Rectal smooth muscle tissue (tissue), 1 donor: ENCODE results near the gene MYBPC1.
"Not testable (repeated sequence)": the region's sequence is repeated elsewhere in the genome, so short reads cannot be mapped to it uniquely, and the experiment has no call there.

ENCODE experiments used
- H3K27ac ChIP-seq: one replicate; pipeline ENCODE4 v1.7.0; 2013; ENCODE audit warnings: low read depth, low read length, inconsistent platforms
- H3K27me3 ChIP-seq: one replicate; pipeline ENCODE4 v1.7.0; 2013; ENCODE audit warnings: low read length; ENCODE audit not compliant: control insufficient read depth, insufficient read depth
- H3K36me3 ChIP-seq: one replicate; pipeline ENCODE4 v1.7.0; 2013; ENCODE audit warnings: low read length; ENCODE audit not compliant: control insufficient read depth, insufficient read depth
- H3K4me1 ChIP-seq: one replicate; pipeline ENCODE4 v1.7.0; 2013; ENCODE audit warnings: low read length; ENCODE audit not compliant: control insufficient read depth, insufficient read depth
- H3K4me3 ChIP-seq: one replicate; pipeline ENCODE4 v1.7.0; 2013; ENCODE audit warnings: low read length
- H3K9ac ChIP-seq: one replicate; pipeline ENCODE4 v1.7.0; 2013; ENCODE audit warnings: low read length

Gene MYBPC1

GRCh38 chr12:101707131-101707782 is 112.5 kb downstream of the MYBPC1 start:
- Histone ChIP-seq H3K27me3 (no peaks in the 10 kb centered on the region), H3K27ac (no peak overlapping the region), H3K36me3 (no peaks in the 10 kb centered on the region), H3K9ac (no peak overlapping the region), H3K4me1 (no peaks in the 10 kb centered on the region), H3K4me3 (no peak overlapping the region)

- H3K9ac ChIP-seq: no peak overlapping the region
- H3K4me3 ChIP-seq: no peak overlapping the region
- no peaks in the 10 kb centered on the region for H3K27me3 ChIP-seq
- H3K36me3 ChIP-seq: no peaks in the 10 kb centered on the region
- H3K4me1 ChIP-seq: no peaks in the 10 kb centered on the region
- H3K27ac ChIP-seq: no peak overlapping the region
These were observed 115.5 kb downstream of the MYBPC1 start for GRCh38 chr12:101710288-101710687.

GRCh38 chr12:101713059-101713682 is 118.4 kb downstream of the MYBPC1 start:
- Histone ChIP-seq H3K4me3 (no peak overlapping the region), H3K27ac (no peak overlapping the region), H3K4me1 (no peaks in the 10 kb centered on the region), H3K9ac (no peak overlapping the region), H3K36me3 (no peaks in the 10 kb centered on the region), H3K27me3 (no peaks in the 10 kb centered on the region)

- no peak overlapping the region for H3K27ac ChIP-seq
- H3K27me3 ChIP-seq: no peaks in the 10 kb centered on the region
- no peaks in the 10 kb centered on the region for H3K36me3 ChIP-seq
- H3K4me1 ChIP-seq: no peaks in the 10 kb centered on the region
- no peak overlapping the region for H3K4me3 ChIP-seq
- no peak overlapping the region for H3K9ac ChIP-seq
These were observed 119.2 kb downstream of the MYBPC1 start for GRCh38 chr12:101713930-101714329.

- H3K36me3 ChIP-seq: no peaks in the 10 kb centered on the region
These were observed 120.2 kb downstream of the MYBPC1 start for GRCh38 chr12:101714877-101715444.

GRCh38 chr12:101719566-101719965 is 124.8 kb downstream of the MYBPC1 start:
- Histone ChIP-seq H3K36me3 (no peaks in the 10 kb centered on the region), H3K9ac (no peak overlapping the region), H3K27ac (no peak overlapping the region), H3K4me1 (no peaks in the 10 kb centered on the region), H3K4me3 (no peak overlapping the region), H3K27me3 (no peaks in the 10 kb centered on the region)

More at GRCh38 chr12:101714877-101715444, 120.2 kb downstream of the MYBPC1 start:
- no peak overlapping the region for H3K27ac ChIP-seq
- no peaks in the 10 kb centered on the region for H3K4me1 ChIP-seq
- no peak overlapping the region for H3K9ac ChIP-seq
- no peak overlapping the region for H3K4me3 ChIP-seq
- H3K27me3 ChIP-seq: no peaks in the 10 kb centered on the region

- Histone ChIP-seq H3K4me1 (no peaks in the 10 kb centered on the region), H3K36me3 (no peaks in the 10 kb centered on the region), H3K27me3 (no peaks in the 10 kb centered on the region), H3K27ac (no peak overlapping the region), H3K9ac (no peak overlapping the region), H3K4me3 (no peak overlapping the region)
These were observed 125.3 kb downstream of the MYBPC1 start for GRCh38 chr12:101720118-101720517.

GRCh38 chr12:101722392-101722791 is 127.6 kb downstream of the MYBPC1 start:
- Histone ChIP-seq H3K9ac (no peak overlapping the region), H3K27me3 (no peaks in the 10 kb centered on the region), H3K4me1 (no peaks in the 10 kb centered on the region), H3K27ac (no peak overlapping the region), H3K4me3 (no peak overlapping the region), H3K36me3 (no peaks in the 10 kb centered on the region)

- no peak overlapping the region for H3K27ac ChIP-seq
- H3K4me1 ChIP-seq: no peaks in the 10 kb centered on the region
- H3K4me3 ChIP-seq: no peak overlapping the region
- no peaks in the 10 kb centered on the region for H3K27me3 ChIP-seq
- no peaks in the 10 kb centered on the region for H3K36me3 ChIP-seq
- no peak overlapping the region for H3K9ac ChIP-seq
These were observed 132.3 kb downstream of the MYBPC1 start for GRCh38 chr12:101727098-101727497.

GRCh38 chr12:101729842-101730241 is 135.1 kb downstream of the MYBPC1 start:
- Histone ChIP-seq H3K4me3 (no peak overlapping the region), H3K27me3 (no peaks in the 10 kb centered on the region), H3K4me1 (no peaks in the 10 kb centered on the region), H3K27ac (no peak overlapping the region), H3K9ac (no peak overlapping the region), H3K36me3 (peaks cover 3% of the 10 kb centered on the region)

- H3K4me3 ChIP-seq: no peak overlapping the region
- peaks cover 3% of the 10 kb centered on the region for H3K36me3 ChIP-seq
- no peak overlapping the region for H3K9ac ChIP-seq
- no peaks in the 10 kb centered on the region for H3K27me3 ChIP-seq
- H3K4me1 ChIP-seq: no peaks in the 10 kb centered on the region
- H3K27ac ChIP-seq: no peak overlapping the region
These were observed 137.5 kb downstream of the MYBPC1 start for GRCh38 chr12:101732318-101732717.

- H3K36me3 ChIP-seq: peaks cover 3% of the 10 kb centered on the region
- no peaks in the 10 kb centered on the region for H3K27me3 ChIP-seq
- no peak overlapping the region for H3K27ac ChIP-seq
- no peak overlapping the region for H3K9ac ChIP-seq
- no peaks in the 10 kb centered on the region for H3K4me1 ChIP-seq
- H3K4me3 ChIP-seq: no peak overlapping the region
These were observed 138.4 kb downstream of the MYBPC1 start for GRCh38 chr12:101733166-101733565.

- H3K4me3 ChIP-seq, H3K4me1 ChIP-seq, H3K27me3 ChIP-seq, H3K27ac ChIP-seq, H3K9ac ChIP-seq: not testable (repeated sequence)
- peaks cover 10% of the 10 kb centered on the region for H3K36me3 ChIP-seq
These were observed 139.7 kb downstream of the MYBPC1 start for GRCh38 chr12:101734482-101734881.
